ENCODE results near the gene ENC1.
A peak's percentile ranks its signal among the peaks of the same experiment; 100 is the strongest.
"Not testable (repeated sequence)": the region's sequence is repeated elsewhere in the genome, so short reads cannot be mapped to it uniquely, and the experiment has no call there.

ENC1 gene, protein sequence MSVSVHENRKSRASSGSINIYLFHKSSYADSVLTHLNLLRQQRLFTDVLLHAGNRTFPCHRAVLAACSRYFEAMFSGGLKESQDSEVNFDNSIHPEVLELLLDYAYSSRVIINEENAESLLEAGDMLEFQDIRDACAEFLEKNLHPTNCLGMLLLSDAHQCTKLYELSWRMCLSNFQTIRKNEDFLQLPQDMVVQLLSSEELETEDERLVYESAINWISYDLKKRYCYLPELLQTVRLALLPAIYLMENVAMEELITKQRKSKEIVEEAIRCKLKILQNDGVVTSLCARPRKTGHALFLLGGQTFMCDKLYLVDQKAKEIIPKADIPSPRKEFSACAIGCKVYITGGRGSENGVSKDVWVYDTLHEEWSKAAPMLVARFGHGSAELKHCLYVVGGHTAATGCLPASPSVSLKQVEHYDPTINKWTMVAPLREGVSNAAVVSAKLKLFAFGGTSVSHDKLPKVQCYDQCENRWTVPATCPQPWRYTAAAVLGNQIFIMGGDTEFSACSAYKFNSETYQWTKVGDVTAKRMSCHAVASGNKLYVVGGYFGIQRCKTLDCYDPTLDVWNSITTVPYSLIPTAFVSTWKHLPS

GRCh38 chr5:74640450-74640953 is at the start of gene ENC1:
ENC1 (minus strand) TSS chr5:74640728; CDS start chr5:74636485, 4,243 bp downstream.
- DNase-seq = peak; percentile 85

DNA sequence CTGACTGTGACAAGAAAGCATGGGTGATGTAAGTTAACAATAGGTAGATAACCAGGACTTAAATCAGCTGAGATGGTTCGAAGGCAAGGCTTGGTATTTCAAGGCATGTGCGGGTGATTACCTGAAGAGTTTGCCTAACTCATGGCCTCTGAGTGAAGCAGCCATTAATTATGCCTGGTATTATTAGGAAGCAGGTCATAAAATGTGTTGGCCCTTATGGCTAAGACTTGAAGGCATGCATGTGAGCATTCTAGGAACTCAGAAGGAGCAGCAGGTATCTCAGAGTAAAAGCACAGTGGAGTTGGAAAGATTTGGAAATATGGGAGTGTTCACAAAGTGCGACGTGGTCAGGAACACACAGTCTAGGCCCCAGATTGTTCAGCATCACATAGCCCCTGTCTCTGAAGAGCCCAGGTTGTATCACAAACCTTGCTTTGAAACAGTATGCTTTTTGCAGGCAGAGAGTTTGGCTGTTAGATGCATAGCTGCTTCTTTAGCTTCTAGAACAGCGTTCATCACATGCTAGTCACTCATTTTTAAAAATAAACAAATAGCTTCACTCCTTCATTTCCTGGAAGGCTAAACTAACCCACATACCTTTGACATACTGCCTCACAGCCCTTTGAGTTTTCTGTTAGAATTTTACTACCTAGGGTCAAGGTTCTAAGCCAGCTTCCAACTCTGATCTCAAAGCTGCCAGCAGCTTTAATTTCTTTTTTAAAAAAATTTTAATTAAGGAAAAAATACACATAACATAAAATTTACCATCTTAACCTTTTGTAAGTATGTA is 46.6 kb upstream of the ENC1 start:
- no peak for DNase-seq

DNA sequence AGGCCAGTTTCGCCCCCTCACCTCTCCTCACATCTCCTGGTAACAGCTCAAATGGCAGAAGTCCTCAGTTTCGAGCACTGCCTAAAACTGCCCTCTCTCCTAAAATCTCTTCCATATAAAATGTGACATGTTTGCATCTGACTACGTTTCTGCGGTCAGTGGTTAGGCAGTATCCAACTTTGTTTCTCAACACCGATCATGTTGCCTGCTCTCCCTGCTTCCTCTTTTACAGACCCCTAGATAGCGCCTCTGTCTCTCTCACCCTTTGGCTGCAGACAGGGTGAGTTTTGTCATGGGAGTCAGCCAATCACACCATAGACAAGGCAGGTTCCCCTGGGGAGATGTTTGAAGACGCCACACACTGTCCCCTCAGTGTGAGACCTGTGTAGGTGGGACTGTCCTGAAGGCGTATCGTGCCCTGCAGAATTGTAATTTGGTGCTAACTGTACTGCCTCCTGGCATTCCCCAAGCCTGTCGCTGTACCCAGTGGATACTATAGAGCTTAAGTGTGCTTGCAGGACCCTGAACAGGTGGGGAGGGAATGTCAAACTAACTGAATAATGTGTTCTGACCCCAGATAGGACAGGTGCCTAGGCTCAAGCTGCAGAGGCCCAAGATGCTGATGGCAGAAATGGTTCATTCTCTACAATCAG is 45.6 kb upstream of the ENC1 start:
- DNase-seq = peak; percentile 58

DNA sequence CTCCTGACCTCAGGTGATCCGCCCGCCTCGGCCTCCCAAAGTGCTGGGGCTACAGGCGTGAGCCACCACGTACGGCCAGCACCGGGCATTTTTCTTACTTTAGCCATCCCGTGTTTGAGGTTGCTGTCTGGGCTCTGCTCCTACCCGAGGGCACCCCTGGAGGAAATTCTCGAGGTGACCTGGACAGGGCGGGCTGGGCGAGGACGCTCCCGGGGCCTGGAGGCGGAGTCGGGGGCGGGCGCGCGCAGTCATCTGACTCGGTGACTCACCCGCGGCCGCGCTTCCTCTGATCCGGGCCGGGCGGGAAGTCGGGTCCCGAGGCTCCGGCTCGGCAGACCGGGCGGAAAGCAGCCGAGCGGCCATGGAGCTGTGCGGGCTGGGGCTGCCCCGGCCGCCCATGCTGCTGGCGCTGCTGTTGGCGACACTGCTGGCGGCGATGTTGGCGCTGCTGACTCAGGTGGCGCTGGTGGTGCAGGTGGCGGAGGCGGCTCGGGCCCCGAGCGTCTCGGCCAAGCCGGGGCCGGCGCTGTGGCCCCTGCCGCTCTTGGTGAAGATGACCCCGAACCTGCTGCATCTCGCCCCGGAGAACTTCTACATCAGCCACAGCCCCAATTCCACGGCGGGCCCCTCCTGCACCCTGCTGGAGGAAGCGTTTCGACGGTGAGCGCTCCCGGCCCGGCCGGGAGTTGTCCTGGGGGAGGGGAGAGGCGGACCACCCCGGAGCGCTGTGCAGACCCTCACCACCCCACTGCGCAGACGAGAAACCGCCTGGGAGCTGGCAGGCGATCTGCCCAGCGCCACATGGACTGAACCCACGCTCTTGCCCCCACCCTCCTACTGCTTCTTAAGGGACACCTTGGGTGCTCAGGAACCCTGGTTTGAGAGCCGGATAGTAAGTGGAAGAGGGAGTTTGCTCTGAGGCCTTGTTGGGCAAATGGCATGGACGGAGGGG is 44.6 kb upstream of the ENC1 start, which contains the start of gene HEXB:
HEXB (plus strand) TSS at position 334 of the 952 bp plus-strand sequence; CDS start at position 362, 28 bp downstream.
- peak; percentile 93 for DNase-seq

GRCh38 chr5:74679966-74680365 is 39.4 kb upstream of the ENC1 start:
- no peak for DNase-seq

DNA sequence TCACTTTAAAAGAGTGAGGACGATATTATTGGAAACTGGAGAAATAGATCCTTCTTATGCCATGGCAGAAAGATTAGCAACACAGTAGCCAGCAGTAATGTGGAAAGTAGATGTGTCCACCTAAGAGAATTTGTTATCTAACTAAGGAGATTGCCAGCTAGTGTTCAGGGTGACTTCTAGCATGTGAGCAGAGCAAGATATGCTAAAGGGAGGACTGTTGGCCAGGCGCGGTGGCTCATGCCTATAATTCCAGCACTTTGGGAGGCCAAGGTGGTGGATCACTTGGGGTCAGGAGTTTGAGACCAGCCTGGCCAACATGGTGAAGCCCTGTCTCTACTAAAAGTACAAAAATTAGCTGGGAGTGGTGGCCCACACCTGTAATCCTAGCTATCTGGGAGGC is 38.8 kb upstream of the ENC1 start:
- not testable (repeated sequence) for DNase-seq

- DNase-seq = not testable (repeated sequence)
Measured at GRCh38 chr5:74678123-74678522, 37.6 kb upstream of the ENC1 start.

DNA sequence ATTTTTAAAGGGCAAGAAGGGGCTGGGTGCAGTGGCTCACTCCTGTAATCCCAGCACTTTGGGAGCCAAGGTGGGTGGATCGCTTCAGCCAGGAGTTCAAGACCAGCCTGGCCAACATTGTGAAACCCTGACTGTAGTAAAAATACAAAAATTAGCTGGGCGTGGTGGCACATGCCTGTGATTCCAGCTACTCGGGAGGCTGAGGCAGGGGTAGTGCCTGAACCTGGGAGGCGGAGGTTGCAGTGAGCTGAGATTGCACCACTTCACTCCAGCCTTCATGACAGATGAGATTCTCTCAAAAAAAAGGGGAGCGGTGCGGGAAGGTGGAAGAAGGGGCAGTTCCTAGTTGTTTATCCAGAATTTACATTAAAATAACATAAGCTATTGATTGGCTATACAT is 35.9 kb upstream of the ENC1 start:
- not testable (repeated sequence) for DNase-seq

DNA sequence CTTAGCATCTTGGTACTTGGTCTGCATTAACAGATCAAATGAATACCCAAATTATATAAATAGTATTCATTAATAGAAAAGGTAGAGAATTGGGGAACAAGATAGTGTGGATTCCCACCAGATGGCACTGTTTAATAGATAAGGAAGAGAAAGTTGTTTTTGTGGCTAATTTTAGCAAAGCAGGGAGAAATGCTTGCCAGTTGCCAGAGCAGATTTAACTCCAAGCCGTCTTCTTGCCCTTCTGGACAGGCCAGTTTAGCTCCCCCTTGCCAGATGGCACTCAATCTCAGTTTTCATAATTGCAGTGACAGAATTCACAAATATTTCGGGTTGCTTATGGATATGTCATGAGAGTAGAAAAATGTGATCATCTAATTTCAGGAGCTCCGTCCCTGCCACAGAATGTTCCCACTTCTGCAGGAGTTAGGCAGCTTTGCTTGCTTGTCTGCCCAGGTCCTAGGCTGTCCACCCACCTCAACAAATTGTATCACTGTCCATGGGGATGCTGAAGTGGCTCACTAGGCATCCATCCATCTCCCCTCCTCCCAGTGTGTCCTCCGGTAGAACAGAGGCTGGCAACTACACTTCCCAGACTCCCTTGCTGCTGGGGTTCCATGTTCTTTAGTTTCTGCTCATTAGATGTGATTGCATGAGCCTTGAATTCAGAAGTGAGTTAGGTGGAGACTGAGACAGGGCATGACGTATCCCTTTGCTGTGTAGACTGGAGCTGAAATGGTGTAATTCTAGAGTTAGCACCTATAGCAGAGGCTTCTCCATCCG is 32.7 kb upstream of the ENC1 start:
- DNase-seq = no peak

GRCh38 chr5:74672215-74672877 is 31.8 kb upstream of the ENC1 start:
- no peak for DNase-seq

DNA sequence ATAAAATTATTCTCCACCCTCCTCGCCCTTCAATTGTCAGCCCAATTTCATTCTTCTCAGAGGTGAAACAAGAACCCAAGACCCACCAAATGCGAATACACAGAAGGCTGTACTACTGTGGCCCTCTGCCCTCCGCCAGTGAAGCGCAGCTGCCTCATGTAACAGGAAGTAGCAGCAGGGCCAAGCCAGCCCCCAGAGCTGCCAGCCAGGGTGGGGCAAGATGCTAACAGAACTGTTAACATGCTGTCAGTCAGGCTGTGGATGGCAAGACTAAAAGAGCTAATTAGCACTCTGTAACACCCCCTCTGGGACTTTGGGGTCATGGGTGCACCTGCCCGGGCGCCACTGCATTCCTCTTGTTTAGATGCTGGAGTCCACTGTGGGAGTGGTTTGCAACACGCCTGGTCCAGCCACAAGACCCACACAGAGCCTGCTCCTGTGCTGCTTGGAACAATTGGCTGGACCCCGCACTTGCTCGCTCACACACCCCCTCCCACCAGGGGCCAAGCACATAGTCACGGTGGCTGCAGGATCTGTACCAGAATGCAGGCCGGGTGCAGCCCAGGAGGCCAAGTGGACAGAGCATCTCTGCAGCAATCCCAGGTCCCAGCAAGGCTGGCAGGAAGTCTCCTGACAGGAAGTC is 30.0 kb upstream of the ENC1 start:
- no peak for DNase-seq

DNA sequence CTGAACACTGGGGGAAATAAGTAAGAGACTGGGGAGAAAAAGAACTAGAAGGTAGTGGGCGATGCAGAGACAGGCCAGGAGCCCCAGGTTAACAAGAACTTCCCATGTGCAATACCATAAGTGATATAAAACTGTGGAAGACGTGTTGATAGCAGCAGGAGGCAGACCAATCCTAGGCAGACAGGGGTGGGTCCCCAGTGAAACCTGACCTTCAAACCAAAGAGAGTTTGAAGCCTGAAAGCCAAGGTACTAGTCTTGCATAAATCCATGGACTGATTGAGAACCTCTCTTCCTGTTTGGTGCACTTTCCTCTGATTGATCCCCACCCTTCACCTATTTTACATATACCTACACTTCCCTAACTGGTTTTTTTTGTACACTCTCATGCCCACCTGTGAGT is 29.3 kb upstream of the ENC1 start:
- DNase-seq = no peak

DNA sequence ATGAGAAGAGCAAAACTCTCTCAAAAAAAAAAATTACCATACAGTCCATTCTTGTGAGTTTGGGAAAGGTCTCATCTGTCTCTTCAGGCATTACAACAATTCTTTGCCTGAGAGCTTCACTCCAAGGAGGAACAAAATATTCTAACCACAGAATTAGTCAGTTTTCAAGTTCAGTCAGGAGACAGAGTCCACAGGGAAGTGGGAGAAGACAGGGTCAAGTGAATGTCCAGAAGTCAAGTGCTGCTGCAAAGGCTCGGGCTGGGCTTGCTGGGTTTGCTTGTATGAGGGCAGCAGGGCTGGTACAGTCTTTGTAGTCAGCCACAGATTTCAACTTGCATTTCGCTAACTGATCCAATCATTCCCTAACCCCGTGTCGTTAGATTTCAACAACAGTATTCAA is 26.9 kb upstream of the ENC1 start:
- no peak for DNase-seq

DNA sequence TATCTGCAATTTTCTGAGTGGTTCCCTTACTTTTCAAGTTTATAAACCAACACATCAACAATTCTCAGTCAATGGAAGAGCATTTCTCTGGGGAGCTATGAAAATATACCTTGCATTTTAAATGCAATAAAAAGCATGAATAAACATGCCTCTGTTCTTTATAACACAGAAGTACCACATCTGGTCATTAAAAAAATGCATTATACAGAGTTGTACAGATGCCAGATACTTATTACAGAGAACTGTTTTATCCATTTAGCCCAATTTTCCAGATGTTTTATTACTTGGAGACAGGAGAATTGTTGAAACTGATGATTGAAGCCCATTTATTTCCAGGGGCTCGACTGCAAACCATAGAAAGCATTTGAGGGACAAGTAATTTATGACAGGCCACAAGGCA is 25.3 kb upstream of the ENC1 start:
- no peak for DNase-seq

DNA sequence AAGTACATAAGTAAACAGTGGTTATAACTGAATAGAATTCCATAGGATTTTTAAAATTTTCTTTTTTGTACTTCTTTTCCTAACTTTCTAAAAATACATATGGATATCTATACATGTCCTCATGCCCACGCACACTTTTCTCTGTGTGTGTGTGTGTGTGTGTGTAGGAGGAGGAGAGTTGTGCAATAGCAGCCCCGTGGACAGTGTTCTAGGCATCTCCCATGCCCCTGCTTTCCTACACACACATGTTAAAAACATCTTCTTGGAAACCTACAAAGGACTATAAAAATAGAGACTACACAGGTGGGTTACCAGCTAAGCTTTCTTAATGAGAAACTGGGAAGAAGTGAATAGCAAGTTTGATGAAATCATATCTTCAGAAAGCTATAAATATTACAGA is 24.7 kb upstream of the ENC1 start:
- DNase-seq = no peak

DNA sequence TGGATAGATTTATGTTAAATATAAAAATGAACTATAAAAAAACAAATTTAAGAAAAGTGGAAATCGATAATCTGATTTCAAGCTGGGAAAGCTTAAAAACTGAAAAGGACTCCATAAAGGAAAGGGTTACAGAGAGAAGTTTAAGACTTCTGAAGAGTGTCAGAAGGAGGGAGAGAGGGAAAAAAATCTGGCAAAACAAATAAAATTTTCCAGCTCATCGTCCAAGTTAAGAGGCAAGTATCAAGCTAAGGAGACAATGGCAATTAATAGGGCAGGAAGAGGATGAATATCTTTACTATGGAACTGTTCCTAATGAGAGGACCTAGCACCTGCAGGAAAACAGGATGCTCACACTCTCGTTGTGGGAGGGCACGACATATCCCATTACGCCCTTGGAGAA is 24.0 kb upstream of the ENC1 start:
- no peak for DNase-seq

DNA sequence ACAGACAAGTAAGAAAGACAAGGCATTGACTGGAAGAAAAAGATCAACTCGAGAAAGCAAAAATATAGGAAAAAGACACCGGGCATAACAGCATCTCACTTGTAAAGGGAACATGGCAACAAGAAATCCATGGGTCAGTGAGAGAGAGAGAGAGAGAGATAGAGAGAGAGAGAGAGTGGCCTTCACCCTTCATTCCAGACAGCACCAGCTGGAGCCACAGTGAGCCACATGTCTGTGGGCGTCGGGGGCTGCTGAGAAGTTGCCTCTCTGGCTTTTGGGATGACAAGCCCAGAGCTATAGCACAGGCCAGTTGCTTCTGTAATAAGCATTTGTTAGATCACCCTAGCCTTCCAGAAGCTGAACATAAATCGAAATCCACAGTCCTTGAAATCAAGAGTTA is 20.3 kb upstream of the ENC1 start:
- DNase-seq = no peak

DNA sequence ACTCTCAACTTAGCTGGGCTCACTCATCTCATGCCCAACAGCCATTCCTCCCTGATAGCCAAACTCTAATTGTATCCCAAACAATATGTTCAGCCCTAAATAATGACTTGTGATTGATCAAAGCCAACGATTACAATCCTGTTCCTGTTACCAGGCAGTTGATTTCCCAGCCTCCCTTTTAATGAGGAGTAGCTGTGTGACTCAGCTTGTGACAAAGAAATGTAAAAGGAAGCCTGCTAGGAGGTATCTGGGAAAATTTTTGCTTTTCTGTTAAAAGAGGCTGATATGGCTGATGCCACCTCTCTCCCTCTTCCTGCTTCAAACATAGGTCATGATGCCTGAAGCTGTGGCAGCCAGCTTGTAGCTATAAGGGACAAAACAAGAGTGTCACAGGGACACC is 19.6 kb upstream of the ENC1 start:
- DNase-seq = no peak

GRCh38 chr5:74659172-74659571 is 18.6 kb upstream of the ENC1 start:
- DNase-seq = no peak

DNA sequence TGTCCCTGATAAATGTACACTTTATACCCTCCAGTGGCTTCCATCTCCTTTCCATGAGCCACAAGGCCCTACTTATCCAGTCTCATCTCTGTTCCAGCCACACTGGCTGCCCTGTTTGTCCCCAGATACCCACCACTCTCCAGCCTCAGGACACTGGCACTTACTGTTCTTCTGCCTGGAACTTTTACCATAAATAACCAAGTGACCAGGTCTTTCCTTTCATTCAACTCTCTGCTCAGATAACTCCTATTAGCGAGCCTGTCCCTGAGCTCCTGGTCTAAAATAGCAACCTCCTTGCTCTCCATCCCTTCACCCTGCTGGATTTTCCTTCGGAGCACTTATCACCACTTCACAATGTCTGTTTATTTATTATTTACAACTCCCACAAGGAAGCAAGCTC is 16.6 kb upstream of the ENC1 start:
- DNase-seq = no peak
